Stimulated activated CD8-positive, alpha-beta memory T cell treated with anti-CD3 and anti-CD28 coated beads, Interleukin-12 subunit alpha, Interleukin-12 subunit beta, amount 100 ng/mL, for 4 hours (primary cell): Measurements from ENCODE around the gene FTCD.
"Not testable (repeated sequence)": the region's sequence is repeated elsewhere in the genome, so short reads cannot be mapped to it uniquely, and the experiment has no call there.

Experiments
- DNase-seq: peaks from one replicate; pipeline ENCODE4 v3.0.0-alpha.2; 2020; ENCODE audit warnings: low read depth

Gene FTCD

GRCh38 chr21:46171996-46172862 is 16.9 kb upstream of the FTCD start:
- no peak for DNase-seq

DNA sequence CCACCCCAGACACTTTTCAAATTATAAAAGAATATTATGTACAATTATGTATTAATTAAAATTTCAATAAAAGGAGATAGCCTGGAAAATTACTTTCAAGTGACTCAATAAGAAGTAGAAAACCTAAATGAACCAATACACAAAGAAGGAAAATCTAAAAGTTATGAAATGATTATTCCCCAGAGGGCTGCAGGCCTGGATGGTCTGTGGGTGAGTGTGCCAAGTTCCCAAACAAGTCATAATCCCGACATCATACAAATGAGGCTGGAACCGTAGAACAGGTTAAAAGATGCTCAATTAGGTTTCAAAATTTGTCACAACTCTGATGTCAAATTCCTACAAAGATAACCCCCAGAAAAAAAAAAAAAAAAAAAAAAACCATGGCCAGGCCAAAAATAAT is 16.2 kb upstream of the FTCD start:
- no peak for DNase-seq

DNA sequence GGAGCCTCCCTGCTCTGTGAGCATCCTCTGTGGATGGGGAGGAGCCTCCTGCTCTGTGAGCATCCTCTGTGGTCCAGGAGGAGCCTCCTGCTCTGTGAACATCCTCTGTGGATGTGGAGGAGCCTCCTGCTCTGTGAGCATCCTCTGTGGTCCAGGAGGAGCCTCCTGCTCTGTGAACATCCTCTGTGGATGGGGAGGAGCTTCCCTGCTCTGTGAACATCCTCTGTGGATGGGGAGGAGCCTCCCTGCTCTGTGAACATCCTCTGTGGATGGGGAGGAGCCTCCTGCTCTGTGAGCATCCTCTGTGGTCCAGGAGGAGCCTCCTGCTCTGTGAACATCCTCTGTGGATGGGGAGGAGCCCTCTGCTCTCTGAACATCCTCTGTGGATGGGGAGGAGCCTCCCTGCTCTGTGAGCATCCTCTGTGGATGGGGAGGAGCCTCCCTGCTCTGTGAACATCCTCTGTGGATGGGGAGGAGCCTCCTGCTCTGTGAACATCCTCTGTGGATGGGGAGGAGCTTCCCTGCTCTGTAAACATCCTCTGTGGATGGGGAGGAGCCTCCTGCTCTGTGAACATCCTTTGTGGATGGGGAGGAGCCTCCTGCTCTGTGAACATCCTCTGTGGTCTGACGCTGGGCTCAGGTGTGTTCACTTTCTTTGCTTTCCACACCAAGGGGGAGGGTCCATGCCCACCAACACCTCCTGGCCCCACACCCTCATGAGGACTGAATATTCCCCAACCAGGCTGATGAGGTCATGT is 15.2 kb upstream of the FTCD start:
- not testable (repeated sequence) for DNase-seq

DNA sequence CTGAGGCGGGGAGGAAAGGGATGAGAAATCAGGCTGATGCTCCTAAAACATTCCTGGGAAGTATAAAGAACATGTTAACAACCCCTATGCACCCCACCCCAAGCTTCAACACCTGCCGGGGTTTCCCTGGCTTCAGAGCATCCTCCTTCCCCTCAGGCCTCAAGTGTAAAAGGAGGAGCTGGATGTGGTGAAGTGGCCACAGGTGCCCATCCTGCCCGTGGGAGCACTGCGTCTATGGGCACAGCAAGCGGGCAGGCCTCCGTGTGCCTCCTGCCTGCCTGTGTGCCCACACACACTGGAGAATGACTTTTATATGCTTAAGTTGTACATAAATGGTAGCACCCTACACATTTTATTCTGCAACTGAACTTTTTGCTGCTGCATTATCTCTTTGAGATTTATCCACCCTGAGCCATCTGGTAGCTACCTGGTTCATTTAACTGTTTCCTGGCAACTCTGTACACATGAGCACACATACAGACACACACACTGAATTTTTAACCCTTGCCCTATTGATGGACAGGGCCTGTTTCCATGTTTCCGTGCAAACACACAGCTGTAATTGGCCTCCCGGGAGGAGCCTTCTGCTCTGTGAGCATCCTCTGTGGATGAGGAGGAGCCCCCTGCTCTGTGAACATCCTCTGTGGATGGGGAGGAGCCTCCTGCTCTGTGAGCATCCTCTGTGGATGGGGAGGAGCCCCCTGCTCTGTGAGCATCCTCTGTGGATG is 13.4 kb upstream of the FTCD start:
- DNase-seq, result no peak

GRCh38 chr21:46168238-46168637 is 12.9 kb upstream of the FTCD start:
- no peak for DNase-seq

GRCh38 chr21:46165098-46165497 is 9.7 kb upstream of the FTCD start:
- no peak for DNase-seq

- no peak for DNase-seq
These were observed 8.0 kb upstream of the FTCD start for GRCh38 chr21:46163380-46163779.

- DNase-seq, result no peak
These were observed 6.5 kb upstream of the FTCD start for GRCh38 chr21:46161633-46162592.

GRCh38 chr21:46160907-46161632 is 5.7 kb upstream of the FTCD start:
- DNase-seq, result no peak

GRCh38 chr21:46160657-46160906 is 5.2 kb upstream of the FTCD start:
- DNase-seq, result no peak

- no peak for DNase-seq
These were observed 4.7 kb upstream of the FTCD start for GRCh38 chr21:46159841-46160656.

DNA sequence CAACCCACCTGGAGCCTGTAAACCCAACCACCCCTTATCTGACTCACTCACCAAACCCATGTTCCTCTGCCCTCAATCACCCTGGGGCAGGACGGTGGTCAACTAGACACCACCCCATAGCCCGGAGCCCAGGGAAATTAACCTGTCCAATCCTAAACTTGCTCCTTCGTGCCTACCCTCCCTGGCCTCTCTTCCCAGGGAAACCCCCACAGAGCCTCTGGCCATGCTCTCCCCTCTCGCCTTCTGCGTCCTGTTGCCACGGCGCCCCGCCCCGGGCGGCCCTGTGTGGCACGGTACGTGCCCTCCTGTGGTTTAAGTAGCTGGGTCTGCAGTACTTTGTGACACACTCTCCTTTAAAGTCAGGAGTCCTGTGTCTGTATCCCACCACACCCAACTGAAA is 4.0 kb upstream of the FTCD start:
- DNase-seq, result no peak

DNA sequence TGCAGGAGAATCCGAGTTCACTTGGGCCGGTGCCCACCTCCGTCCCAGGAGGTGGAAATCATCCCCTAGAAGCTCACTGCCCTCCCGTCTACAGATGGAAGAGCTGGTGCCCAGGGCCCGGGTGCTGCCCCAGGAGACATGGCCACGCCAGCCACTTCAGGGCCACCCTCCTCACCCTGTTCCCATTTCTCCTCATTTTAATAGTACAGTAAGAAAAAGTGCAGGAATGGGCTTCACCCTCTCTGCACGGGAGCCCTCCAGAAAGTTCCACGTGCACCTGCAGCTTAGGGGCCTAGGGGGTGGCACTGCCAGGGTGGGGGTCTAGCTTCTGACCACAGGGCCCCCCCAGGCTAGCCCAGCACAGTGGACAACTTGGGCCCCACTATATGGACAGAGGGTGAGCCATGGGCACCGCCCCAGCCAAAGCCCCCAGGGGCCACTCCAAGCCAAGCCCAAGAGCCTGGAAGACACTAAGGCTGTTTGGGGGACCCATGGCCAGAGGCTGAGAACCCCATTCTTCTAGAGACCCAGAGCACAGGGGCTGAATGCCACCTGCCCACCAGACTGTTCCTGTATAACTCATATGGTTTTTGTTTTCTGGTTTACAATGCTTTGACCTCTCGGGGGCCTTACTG is 3.4 kb upstream of the FTCD start:
- no peak for DNase-seq

- DNase-seq, result no peak
These were observed 2.6 kb upstream of the FTCD start for GRCh38 chr21:46157987-46158451.

DNA sequence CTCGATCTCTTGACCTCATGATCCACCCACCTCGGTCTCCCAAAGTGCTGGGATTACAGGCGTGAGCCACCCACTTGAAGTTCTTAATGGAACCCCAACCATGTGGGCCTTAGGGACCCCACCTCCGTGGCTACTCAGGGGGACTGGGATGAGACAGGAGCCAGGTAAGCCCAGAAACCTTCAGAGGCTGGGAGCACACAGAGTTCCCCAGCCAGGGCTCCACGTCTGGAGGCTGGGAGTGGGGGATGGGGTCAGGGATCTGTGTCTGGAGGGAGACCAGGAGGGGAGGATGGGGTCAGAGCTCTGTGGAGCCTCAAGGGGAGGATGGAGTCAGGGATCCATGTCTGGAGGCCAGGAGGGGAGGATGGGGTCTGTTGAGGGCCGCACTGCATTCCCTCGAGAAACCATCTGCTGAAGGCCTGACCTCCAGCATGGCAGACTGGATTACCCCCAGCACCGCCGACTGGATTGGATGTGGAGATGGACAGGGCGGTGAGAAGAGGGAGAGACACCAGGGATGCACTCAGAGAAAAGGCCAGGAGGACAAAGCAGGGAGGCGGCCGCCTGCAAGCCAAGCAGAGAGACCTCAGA is 2.1 kb upstream of the FTCD start:
- DNase-seq, result no peak

GRCh38 chr21:46156678-46157077 is 1.3 kb upstream of the FTCD start:
- DNase-seq, result no peak

DNA sequence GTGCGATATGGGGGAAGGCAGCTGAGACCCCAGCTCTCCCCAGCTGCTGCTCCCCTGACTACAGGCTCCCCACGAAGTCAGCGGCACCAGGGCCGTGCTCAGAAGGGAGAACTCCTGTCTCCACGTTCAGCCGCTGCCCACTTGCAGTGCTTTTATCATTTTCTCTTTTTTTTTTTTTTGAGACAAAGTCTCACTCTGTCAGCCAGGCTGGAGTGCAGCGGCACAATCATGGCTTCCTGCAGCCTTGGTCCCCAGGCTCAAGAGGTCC is 933 bp upstream of the FTCD start:
- no peak for DNase-seq

DNA sequence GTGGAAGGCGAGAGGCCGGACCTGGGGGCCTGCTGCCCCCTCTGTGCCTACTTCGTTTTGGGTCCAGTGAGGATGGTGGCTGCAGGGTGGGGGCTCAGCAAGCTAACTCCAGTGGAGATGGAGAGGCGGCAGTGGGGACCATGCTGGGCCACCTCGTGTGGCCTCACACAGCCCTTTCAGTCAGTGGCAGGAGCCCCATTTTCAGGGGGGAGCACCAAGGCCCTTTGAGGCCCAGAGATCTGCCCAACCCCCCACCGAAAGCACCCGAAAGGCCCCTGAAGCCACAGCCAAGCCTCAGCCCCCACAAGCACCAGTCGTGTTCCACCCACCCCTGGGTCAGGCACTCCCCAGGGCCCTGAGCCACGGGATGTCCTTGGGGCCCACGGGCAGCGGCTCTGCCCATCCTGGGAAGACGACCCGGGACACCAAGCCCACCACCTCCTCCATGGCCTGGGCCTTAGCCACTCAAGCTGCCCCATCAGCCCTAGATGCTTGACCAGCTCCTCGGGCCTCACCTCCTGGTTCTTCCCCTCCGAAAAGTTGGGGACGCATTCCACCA is 345 bp downstream of the FTCD start:
- DNase-seq, result no peak
